SU-DHL-6 (cell line): ENCODE measurements around the gene B4GALT1.

Experiments
- EZH2phosphoT487 ChIP-seq: fragments of 200-600 bp; sonication (generic), shearing (Covaris generic); conservative IDR thresholded peaks from 2 replicates; pipeline ENCODE4 v1.6.1; 2018; ENCODE audit warnings: mild to moderate bottlenecking, antibody characterized with exemption, low read length, moderate library complexity, mixed read lengths
- TF ChIP-seq, protein P1 (sequence below): fragments of 200-600 bp; sonication (generic); IDR thresholded peaks from one replicate; pipeline ENCODE4 v1.5.1; 2017; ENCODE audit warnings: antibody characterized with exemption, mild to moderate bottlenecking, low read length, moderate library complexity; ENCODE audit not compliant: insufficient read depth, poor library complexity, severe bottlenecking

GRCh38 chr9:33080534-33080933 lies 86.6 kb downstream of the B4GALT1 start:
- TF ChIP-seq, protein P1, sequence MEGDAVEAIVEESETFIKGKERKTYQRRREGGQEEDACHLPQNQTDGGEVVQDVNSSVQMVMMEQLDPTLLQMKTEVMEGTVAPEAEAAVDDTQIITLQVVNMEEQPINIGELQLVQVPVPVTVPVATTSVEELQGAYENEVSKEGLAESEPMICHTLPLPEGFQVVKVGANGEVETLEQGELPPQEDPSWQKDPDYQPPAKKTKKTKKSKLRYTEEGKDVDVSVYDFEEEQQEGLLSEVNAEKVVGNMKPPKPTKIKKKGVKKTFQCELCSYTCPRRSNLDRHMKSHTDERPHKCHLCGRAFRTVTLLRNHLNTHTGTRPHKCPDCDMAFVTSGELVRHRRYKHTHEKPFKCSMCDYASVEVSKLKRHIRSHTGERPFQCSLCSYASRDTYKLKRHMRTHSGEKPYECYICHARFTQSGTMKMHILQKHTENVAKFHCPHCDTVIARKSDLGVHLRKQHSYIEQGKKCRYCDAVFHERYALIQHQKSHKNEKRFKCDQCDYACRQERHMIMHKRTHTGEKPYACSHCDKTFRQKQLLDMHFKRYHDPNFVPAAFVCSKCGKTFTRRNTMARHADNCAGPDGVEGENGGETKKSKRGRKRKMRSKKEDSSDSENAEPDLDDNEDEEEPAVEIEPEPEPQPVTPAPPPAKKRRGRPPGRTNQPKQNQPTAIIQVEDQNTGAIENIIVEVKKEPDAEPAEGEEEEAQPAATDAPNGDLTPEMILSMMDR: no peak
- no peak for TF ChIP-seq EZH2phosphoT487
